Kidney tubule cell (primary cell): ENCODE data around the gene SLC11A2.
A peak's percentile ranks its signal among the peaks of the same experiment; 100 is the strongest.

ENCODE experiments used
- DNase-seq: peaks from one replicate; pipeline ENCODE4 v3.0.0-alpha.2; 2018; ENCODE audit warnings: low spot score

SLC11A2 gene

GRCh38 chr12:50947933-50948626 lies 78.1 kb downstream of the SLC11A2 start:
- no peak for DNase-seq

GRCh38 chr12:50937653-50938052 lies 88.5 kb downstream of the SLC11A2 start:
- DNase-seq = no peak

- DNase-seq = no peak
These were observed 89.2 kb downstream of the SLC11A2 start for GRCh38 chr12:50936821-50937530.

- DNase-seq = no peak
These were observed 91.0 kb downstream of the SLC11A2 start for GRCh38 chr12:50934981-50935807.

GRCh38 chr12:50934371-50934851 lies 91.8 kb downstream of the SLC11A2 start:
- DNase-seq = no peak

- no peak for DNase-seq
These were observed 92.6 kb downstream of the SLC11A2 start for GRCh38 chr12:50933459-50934124.

GRCh38 chr12:50932787-50933280 lies 93.3 kb downstream of the SLC11A2 start:
- DNase-seq = peak; percentile 19

GRCh38 chr12:50930477-50930876 lies 95.7 kb downstream of the SLC11A2 start:
- DNase-seq = peak; percentile 94

- DNase-seq = no peak
These were observed 96.4 kb downstream of the SLC11A2 start for GRCh38 chr12:50929831-50930230.
